AG09309 (cell line): Measurements from ENCODE around the gene UGT1A10.

ENCODE experiments used
- DNase-seq: peaks from one replicate; pipeline ENCODE4 v3.0.0-alpha.2; 2010; ENCODE audit warnings: low read depth
- H3K4me3 ChIP-seq: 2 replicates; pipeline ENCODE4 v1.5.1; 2011; ENCODE audit warnings: mild to moderate bottlenecking, low read depth, low read length, moderate library complexity; ENCODE audit not compliant: control insufficient read depth
- CTCF ChIP-seq: IDR thresholded peaks from 2 replicates; pipeline ENCODE4 v1.5.1; 2011; ENCODE audit warnings: mild to moderate bottlenecking, low read depth, low read length, inconsistent platforms; ENCODE audit not compliant: insufficient read depth, control insufficient read depth; ENCODE audit errors: missing control alignments

Gene UGT1A10

DNA sequence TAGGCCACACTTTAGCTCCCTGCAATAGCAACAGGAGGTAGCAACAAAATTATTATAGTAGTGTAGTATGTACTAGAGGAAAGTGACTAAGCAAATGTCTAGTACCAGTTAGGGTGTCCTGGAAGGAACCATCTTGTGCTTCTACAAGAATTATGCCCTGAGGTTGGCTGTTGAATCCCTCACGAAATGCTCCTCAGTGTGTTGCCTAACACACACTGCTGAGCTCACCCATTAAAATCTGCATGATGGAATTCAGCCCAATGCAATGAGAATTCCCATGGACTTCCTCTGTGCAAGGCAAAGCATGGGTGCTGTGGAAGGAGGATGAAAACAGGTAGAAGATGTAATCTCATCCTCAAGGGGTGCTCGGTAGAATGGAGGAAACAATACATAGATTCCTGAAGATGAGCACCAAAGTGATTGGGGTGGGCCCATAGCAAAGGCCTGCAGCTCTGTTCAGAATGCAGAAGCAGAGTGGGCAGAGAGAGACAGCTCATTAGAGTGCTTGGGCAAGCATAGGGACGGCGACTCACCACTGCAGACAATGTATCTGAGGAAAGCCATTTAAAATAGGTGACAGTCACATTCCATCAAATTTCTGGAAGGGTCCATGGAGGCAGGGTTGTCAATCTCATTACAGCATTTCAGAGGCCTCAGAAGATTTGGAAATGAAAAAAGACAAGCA lies 44.3 kb downstream of the UGT1A10 start:
- no peak for DNase-seq
- no peak overlapping the region for H3K4me3 ChIP-seq

GRCh38 chr2:233681521-233682099 lies 45.4 kb downstream of the UGT1A10 start, which contains the start of gene UGT1A7:
Gene UGT1A7, plus strand, starts transcription at chr2:233681901. Its CDS starts 37 bp downstream, at chr2:233681938.
- H3K4me3 ChIP-seq = no peak within 1 kb of the TSS
- DNase-seq = no peak
- TF ChIP-seq CTCF = no peak

More for the DNA sequence above, 44.3 kb downstream of the UGT1A10 start:
- no peak for TF ChIP-seq CTCF

DNA sequence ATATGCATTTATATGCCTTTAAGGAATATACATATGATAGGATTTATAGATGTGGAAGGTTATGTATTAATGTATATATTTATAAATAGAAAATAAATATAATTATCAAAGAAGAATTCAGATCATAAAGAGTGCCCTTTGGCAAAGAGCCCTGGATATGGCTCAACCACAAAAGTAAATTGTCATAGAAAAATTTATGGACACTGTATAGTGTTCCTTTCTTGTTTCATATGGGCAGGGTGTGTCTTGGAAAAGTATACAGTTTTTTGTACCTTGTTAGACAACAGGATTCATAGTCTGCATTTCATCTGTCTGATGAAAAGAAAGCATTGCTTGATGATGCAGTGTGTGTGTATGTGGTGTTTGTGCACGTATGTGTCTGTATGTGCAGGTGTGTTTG lies 48.4 kb downstream of the UGT1A10 start:
- no peak overlapping the region for H3K4me3 ChIP-seq
- TF ChIP-seq CTCF = no peak
- no peak for DNase-seq

DNA sequence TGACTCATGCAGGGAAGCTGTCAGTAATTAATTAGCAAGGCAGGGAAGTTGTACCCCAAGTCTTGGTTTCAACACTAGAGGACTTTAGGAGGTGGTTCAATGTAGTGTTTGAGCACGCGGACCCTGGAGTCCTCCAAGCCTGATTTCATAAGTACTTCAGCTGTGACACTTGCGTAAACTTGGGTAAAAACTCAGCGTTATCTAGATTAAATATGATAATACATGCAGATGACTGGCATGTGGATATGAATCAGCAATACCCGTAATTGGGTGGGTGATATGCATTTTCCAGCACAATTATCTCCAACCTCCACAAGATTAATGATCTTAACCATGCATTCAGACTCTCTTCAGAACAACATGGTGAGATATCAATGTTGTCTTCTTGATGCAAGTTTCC lies 50.7 kb downstream of the UGT1A10 start:
- TF ChIP-seq CTCF = no peak

GRCh38 chr2:233688341-233688740 lies 52.1 kb downstream of the UGT1A10 start:
- no peak for DNase-seq
- no peak for TF ChIP-seq CTCF
- no peak overlapping the region for H3K4me3 ChIP-seq

More for the DNA sequence above, 50.7 kb downstream of the UGT1A10 start:
- no peak for DNase-seq
- H3K4me3 ChIP-seq = no peak overlapping the region

DNA sequence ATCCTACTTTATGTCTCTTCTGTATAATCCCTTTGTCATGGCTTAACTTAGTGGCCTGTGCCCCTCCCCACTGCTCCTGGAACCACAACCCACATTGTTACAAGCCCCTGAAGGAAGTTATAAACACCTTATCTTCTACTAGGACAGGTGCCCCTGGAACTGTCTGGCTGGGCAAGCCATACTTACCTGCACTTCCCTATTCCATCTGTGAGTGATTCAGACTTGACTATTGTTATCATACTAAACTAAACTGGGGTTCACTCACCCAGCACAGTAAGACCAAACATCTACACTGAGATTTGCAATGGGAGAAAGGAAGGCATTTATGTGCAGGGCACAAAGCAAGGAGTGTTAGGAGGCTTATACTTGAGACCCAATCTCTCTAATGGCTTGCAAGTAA lies 52.8 kb downstream of the UGT1A10 start:
- TF ChIP-seq CTCF = no peak

DNA sequence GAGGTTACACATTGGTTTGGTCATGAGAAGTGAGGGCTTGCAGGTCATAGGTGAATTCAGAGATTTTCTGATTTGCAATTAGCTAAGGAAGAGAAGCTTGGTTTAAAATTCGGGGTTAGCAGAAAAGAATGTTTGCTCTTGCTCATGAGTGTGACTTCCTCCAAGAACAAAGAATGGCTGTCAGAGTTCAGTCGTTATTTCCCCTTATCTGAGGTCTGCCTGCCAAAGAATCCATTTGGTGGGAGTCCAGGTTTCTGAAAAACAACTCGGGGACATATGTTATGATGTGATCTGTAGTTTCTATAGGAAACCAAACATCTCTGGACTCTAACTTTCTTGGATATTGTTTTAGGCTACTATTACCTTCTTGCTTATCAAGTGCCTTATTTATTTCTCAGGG lies 53.3 kb downstream of the UGT1A10 start:
- no peak for DNase-seq

More for the DNA sequence above, 52.8 kb downstream of the UGT1A10 start:
- DNase-seq = no peak
- H3K4me3 ChIP-seq = no peak overlapping the region

More for the DNA sequence above, 53.3 kb downstream of the UGT1A10 start:
- no peak overlapping the region for H3K4me3 ChIP-seq
- TF ChIP-seq CTCF = no peak
